ENCODE data around the gene SAMM50.

- TF ChIP-seq CTCF (IDR thresholded peaks at IDR 0.05): no peak
- TF ChIP-seq POLR2A (IDR thresholded peaks at IDR 0.05): no peak
Measured at GRCh38 chr22:44031158-44031952, 76.1 kb downstream of the SAMM50 start.

Measured in lower leg skin (tissue), 3 donors.